Coronary artery (tissue), 2 donors: ENCODE measurements around the gene KLHL11.

ENCODE experiments used
- DNase-seq: peaks from one replicate; pipeline ENCODE4 v3.0.0-alpha.2; 2017; ENCODE audit warnings: low spot score
- H3K27ac ChIP-seq, 2 donors: fragments of 200-600 bp; sonication (generic); one replicate each; pipeline ENCODE4 v1.5.1; 2016 to 2019
- H3K4me3 ChIP-seq: fragments of 200-600 bp; sonication (generic); 2 replicates; pipeline ENCODE4 v1.5.1; 2016; ENCODE audit warnings: mild to moderate bottlenecking, moderate library complexity
- CTCF ChIP-seq: fragments of 200-600 bp; sonication (generic); IDR thresholded peaks from one replicate; pipeline ENCODE4 v1.5.1; 2019; ENCODE audit warnings: antibody characterized with exemption

Gene KLHL11

GRCh38 chr17:41870627-41871026 lies 5.4 kb upstream of the KLHL11 start:
- no peak overlapping the region for H3K4me3 ChIP-seq
- H3K27ac ChIP-seq = no peak overlapping the region
- DNase-seq = no peak
- no peak for TF ChIP-seq CTCF

- Histone ChIP-seq H3K27ac (no peak overlapping the region), H3K4me3 (no peak overlapping the region)
- no peak for DNase-seq
- no peak for TF ChIP-seq CTCF
These were observed 4.9 kb upstream of the KLHL11 start for GRCh38 chr17:41870097-41870496.

GRCh38 chr17:41869426-41869825 lies 4.2 kb upstream of the KLHL11 start:
- Histone ChIP-seq H3K4me3 (no peak overlapping the region), H3K27ac (no peak overlapping the region)
- no peak for TF ChIP-seq CTCF
- DNase-seq = no peak

GRCh38 chr17:41868568-41868967 lies 3.3 kb upstream of the KLHL11 start:
- no peak overlapping the region for H3K4me3 ChIP-seq
- no peak for TF ChIP-seq CTCF
- no peak overlapping the region for H3K27ac ChIP-seq
- no peak for DNase-seq

- Histone ChIP-seq H3K27ac (peak overlapping the region in 1 of 2 donors; percentile 95), H3K4me3 (peak overlapping the region; percentile 96)
- TF ChIP-seq CTCF = no peak
- no peak for DNase-seq
These were observed 322 bp upstream of the KLHL11 start for GRCh38 chr17:41865596-41865893.

GRCh38 chr17:41864498-41864835 lies 756 bp downstream of the KLHL11 start:
- Histone ChIP-seq H3K4me3 (peak overlapping the region; percentile 96), H3K27ac (peak overlapping the region; percentile 87 to 95)
- TF ChIP-seq CTCF = no peak
- no peak for DNase-seq

- peak overlapping the region; percentile 96 for H3K4me3 ChIP-seq
- no peak for TF ChIP-seq CTCF
- H3K27ac ChIP-seq = no peak overlapping the region
- DNase-seq = no peak
These were observed 2.0 kb downstream of the KLHL11 start for GRCh38 chr17:41863074-41863848.
